GM18502 (cell line): ENCODE data around the gene PADI4.

Experiments
- ATAC-seq: cut with Tn5 transposase; IDR thresholded peaks from one replicate; pipeline ENCODE4 v1.9.1; 2021; ENCODE audit warnings: mild to moderate bottlenecking; ENCODE audit not compliant: unreplicated experiment, poor library complexity

PADI4 gene

GRCh38 chr1:17412093-17412870 is 104.3 kb downstream of the PADI4 start:
- ATAC-seq = no peak
